ENCODE measurements around the gene DDX54. TPM values are rescaled to one million over a fixed set of nuclear protein-coding genes. Genes with fewer than 3 reads are reported as not detected.

The DDX54 gene
- total and polyA plus RNA-seq, 2 of the 8 experiments (the other 6 are each of a cell fraction or from before 2014, with no cell fraction given), result 64.9 to 113 TPM

DNA sequence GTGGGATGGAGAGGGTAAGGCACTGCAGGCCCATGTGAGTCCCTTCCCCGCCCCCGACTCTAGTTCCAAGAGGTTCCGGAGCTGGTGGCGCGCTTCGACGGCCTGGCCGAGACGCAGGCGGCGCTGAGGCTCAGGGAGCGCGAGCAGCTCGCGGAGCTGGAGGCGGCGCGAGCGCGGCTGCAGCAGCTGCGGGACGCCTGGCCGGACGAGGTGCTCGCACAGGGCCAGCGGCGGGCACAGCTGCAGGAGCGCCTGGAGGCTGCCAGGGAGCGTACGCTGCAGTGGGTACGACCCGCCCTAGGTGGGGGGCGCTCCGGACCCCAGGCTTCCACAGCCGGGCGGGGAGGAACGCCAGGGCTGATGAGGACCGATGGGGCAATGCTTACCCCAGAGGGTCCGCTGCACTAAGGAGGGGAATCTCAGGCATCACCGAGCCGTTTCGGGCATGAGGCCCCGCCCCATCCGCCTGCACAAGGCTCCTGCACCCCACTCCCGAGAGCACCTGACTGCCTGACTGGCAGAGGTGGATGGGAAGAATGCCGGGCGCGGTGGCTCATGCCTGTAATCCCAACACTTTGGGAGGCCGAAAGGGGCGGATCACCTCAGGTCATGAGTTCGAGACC, 30.8 kb downstream of the DDX54 start (continued):
- TF ChIP-seq, protein P1, sequence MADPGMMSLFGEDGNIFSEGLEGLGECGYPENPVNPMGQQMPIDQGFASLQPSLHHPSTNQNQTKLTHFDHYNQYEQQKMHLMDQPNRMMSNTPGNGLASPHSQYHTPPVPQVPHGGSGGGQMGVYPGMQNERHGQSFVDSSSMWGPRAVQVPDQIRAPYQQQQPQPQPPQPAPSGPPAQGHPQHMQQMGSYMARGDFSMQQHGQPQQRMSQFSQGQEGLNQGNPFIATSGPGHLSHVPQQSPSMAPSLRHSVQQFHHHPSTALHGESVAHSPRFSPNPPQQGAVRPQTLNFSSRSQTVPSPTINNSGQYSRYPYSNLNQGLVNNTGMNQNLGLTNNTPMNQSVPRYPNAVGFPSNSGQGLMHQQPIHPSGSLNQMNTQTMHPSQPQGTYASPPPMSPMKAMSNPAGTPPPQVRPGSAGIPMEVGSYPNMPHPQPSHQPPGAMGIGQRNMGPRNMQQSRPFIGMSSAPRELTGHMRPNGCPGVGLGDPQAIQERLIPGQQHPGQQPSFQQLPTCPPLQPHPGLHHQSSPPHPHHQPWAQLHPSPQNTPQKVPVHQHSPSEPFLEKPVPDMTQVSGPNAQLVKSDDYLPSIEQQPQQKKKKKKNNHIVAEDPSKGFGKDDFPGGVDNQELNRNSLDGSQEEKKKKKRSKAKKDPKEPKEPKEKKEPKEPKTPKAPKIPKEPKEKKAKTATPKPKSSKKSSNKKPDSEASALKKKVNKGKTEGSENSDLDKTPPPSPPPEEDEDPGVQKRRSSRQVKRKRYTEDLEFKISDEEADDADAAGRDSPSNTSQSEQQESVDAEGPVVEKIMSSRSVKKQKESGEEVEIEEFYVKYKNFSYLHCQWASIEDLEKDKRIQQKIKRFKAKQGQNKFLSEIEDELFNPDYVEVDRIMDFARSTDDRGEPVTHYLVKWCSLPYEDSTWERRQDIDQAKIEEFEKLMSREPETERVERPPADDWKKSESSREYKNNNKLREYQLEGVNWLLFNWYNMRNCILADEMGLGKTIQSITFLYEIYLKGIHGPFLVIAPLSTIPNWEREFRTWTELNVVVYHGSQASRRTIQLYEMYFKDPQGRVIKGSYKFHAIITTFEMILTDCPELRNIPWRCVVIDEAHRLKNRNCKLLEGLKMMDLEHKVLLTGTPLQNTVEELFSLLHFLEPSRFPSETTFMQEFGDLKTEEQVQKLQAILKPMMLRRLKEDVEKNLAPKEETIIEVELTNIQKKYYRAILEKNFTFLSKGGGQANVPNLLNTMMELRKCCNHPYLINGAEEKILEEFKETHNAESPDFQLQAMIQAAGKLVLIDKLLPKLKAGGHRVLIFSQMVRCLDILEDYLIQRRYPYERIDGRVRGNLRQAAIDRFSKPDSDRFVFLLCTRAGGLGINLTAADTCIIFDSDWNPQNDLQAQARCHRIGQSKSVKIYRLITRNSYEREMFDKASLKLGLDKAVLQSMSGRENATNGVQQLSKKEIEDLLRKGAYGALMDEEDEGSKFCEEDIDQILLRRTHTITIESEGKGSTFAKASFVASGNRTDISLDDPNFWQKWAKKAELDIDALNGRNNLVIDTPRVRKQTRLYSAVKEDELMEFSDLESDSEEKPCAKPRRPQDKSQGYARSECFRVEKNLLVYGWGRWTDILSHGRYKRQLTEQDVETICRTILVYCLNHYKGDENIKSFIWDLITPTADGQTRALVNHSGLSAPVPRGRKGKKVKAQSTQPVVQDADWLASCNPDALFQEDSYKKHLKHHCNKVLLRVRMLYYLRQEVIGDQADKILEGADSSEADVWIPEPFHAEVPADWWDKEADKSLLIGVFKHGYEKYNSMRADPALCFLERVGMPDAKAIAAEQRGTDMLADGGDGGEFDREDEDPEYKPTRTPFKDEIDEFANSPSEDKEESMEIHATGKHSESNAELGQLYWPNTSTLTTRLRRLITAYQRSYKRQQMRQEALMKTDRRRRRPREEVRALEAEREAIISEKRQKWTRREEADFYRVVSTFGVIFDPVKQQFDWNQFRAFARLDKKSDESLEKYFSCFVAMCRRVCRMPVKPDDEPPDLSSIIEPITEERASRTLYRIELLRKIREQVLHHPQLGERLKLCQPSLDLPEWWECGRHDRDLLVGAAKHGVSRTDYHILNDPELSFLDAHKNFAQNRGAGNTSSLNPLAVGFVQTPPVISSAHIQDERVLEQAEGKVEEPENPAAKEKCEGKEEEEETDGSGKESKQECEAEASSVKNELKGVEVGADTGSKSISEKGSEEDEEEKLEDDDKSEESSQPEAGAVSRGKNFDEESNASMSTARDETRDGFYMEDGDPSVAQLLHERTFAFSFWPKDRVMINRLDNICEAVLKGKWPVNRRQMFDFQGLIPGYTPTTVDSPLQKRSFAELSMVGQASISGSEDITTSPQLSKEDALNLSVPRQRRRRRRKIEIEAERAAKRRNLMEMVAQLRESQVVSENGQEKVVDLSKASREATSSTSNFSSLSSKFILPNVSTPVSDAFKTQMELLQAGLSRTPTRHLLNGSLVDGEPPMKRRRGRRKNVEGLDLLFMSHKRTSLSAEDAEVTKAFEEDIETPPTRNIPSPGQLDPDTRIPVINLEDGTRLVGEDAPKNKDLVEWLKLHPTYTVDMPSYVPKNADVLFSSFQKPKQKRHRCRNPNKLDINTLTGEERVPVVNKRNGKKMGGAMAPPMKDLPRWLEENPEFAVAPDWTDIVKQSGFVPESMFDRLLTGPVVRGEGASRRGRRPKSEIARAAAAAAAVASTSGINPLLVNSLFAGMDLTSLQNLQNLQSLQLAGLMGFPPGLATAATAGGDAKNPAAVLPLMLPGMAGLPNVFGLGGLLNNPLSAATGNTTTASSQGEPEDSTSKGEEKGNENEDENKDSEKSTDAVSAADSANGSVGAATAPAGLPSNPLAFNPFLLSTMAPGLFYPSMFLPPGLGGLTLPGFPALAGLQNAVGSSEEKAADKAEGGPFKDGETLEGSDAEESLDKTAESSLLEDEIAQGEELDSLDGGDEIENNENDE (IDR thresholded peaks at IDR 0.05; ENCODE audit: insufficient replicate concordance, low read length), result no peak
- TF ChIP-seq JUND (IDR thresholded peaks at IDR 0.05; ENCODE audit: low read length) (no peak), SAP30 (IDR thresholded peaks at IDR 0.05; ENCODE audit: insufficient read depth, insufficient replicate concordance, low read length) (no peak), TAF7 (optimal IDR thresholded peaks at IDR 0.05; ENCODE audit: borderline replicate concordance, low read depth, low read length) (no peak), RXRA (IDR thresholded peaks at IDR 0.05; ENCODE audit: insufficient read depth, low read depth, low read length) (no peak), TEAD4 (IDR thresholded peaks at IDR 0.05; ENCODE audit: low read depth, low read length) (no peak), NRF1 (IDR thresholded peaks at IDR 0.05; ENCODE audit: low read depth, low read length) (no peak), CHD2 (IDR thresholded peaks at IDR 0.05; ENCODE audit: low read length) (no peak), CBX5 (IDR thresholded peaks at IDR 0.05; ENCODE audit: low read depth, low read length) (no peak), CTBP2 (IDR thresholded peaks at IDR 0.05; ENCODE audit: borderline replicate concordance, insufficient read depth, insufficient read length, low read length) (peak; percentile 63), PHF8 (conservative IDR thresholded peaks at IDR 0.05; ENCODE audit: low read depth, low read length) (no peak; the same call in 1 of the 2 replicates)
